WTC11 (cell line): Measurements from ENCODE around the gene CLDN14. TPM values are rescaled to one million over a fixed set of nuclear protein-coding genes. Genes with fewer than 3 reads are reported as not detected.

Source experiments
- ATAC-seq: fragments of 200-7000 bp; cut with Tn5 transposase; 2 replicates; pipeline ENCODE4 v1.10.0; 2021; ENCODE audit warnings: mild to moderate bottlenecking, moderate library complexity
- CTCF ChIA-PET: fragments of 300-600 bp; sonication (Branson Sonifier 250); formaldehyde crosslinking; loops from one replicate; lab custom pipeline; 2021; ENCODE audit warnings: antibody characterized with exemption; lab: Charles Lee
- POLR2A ChIA-PET: fragments of 350-600 bp; sonication (Branson Sonifier 250); formaldehyde crosslinking; loops from one replicate; lab custom pipeline; 2021; ENCODE audit warnings: antibody characterized with exemption; lab: Charles Lee
- DNase-seq: peaks from one replicate; pipeline ENCODE4 v3.0.0; 2021; ENCODE audit warnings: low spot score
- H3K27ac Mint-ChIP-seq: 2 replicates; pipeline ENCODE4 v1.8.0; 2021; ENCODE audit warnings: mixed read lengths
- H3K27me3 Mint-ChIP-seq: 2 replicates; pipeline ENCODE4 v1.8.0; 2021; ENCODE audit warnings: low read depth, mild to moderate bottlenecking, moderate library complexity, mixed read lengths
- H3K36me3 Mint-ChIP-seq: 2 replicates; pipeline ENCODE4 v1.8.0; 2021; ENCODE audit warnings: mixed read lengths
- H3K4me1 Mint-ChIP-seq: 2 replicates; pipeline ENCODE4 v1.8.0; 2022; ENCODE audit warnings: mixed read lengths
- H3K4me3 Mint-ChIP-seq: 2 replicates; pipeline ENCODE4 v1.8.0; 2021; ENCODE audit warnings: mild to moderate bottlenecking, moderate library complexity, mixed read lengths
- H3K9me3 Mint-ChIP-seq: 2 replicates; pipeline ENCODE4 v1.8.0; 2021; ENCODE audit warnings: mixed read lengths
- ATF6 ChIP-seq: sonication (generic); formaldehyde crosslinking; IDR thresholded peaks from 2 replicates; pipeline ENCODE4 v1.8.1; 2023; ENCODE audit warnings: mild to moderate bottlenecking, missing genetic modification reagents
- CBFB ChIP-seq: sonication (generic); formaldehyde crosslinking; IDR thresholded peaks from 2 replicates; pipeline ENCODE4 v1.8.1; 2022; ENCODE audit warnings: mild to moderate bottlenecking, low read depth, missing genetic modification reagents
- CDX4 ChIP-seq: fragments of 250-450 bp; sonication (Bioruptor Pico); IDR thresholded peaks from 2 replicates; pipeline ENCODE4 v1.9.0; 2021; ENCODE audit warnings: moderate library complexity, mild to moderate bottlenecking, inconsistent platforms, borderline replicate concordance
- ESRRA ChIP-seq: sonication (generic); formaldehyde crosslinking; IDR thresholded peaks from 2 replicates; pipeline ENCODE4 v1.8.1; 2022; ENCODE audit warnings: mild to moderate bottlenecking, missing genetic modification reagents, borderline replicate concordance
- KAT7 ChIP-seq: sonication (generic); formaldehyde crosslinking; IDR thresholded peaks from 2 replicates; pipeline ENCODE4 v1.8.1; 2023; ENCODE audit warnings: missing genetic modification reagents, mild to moderate bottlenecking, borderline replicate concordance
- MLX ChIP-seq: sonication (generic); formaldehyde crosslinking; IDR thresholded peaks from 2 replicates; pipeline ENCODE4 v1.8.1; 2023; ENCODE audit warnings: mild to moderate bottlenecking, missing genetic modification reagents, moderate library complexity
- NFYB ChIP-seq: sonication (generic); formaldehyde crosslinking; conservative IDR thresholded peaks from 2 replicates; pipeline ENCODE4 v1.8.0; 2022; ENCODE audit warnings: low read depth, missing genetic modification reagents
- PRDM15 ChIP-seq: sonication (generic); formaldehyde crosslinking; IDR thresholded peaks from 2 replicates; pipeline ENCODE4 v1.8.0; 2022; ENCODE audit warnings: missing genetic modification reagents
- SMAD3 ChIP-seq: sonication (generic); formaldehyde crosslinking; IDR thresholded peaks from 2 replicates; pipeline ENCODE4 v1.8.0; 2022; ENCODE audit warnings: missing genetic modification reagents, mild to moderate bottlenecking, borderline replicate concordance
- TP53 ChIP-seq: sonication (generic); formaldehyde crosslinking; IDR thresholded peaks from 2 replicates; pipeline ENCODE4 v1.8.1; 2023; ENCODE audit warnings: mild to moderate bottlenecking, missing genetic modification reagents
- ZNF423 ChIP-seq: fragments of 250-450 bp; sonication (Bioruptor Pico); IDR thresholded peaks from 2 replicates; pipeline ENCODE4 v2.1.2; 2022; ENCODE audit warnings: mild to moderate bottlenecking, moderate library complexity
- ZNF532 ChIP-seq: fragments of 250-450 bp; sonication (Bioruptor Pico); IDR thresholded peaks from 2 replicates; pipeline ENCODE4 v1.9.0; 2021; ENCODE audit warnings: mild to moderate bottlenecking, borderline replicate concordance
- total RNA-seq: library from RNA; stranded (reverse); gene quantifications from 3 replicates; pipeline ENCODE4 v1.2.3, GENCODE V29; 2021

The CLDN14 gene
- total RNA-seq, 1 experiment from 2014 or later = not detected

GRCh38 chr21:36470294-36470693 is 9.6 kb downstream of the CLDN14 start:
- Mint-ChIP-seq H3K4me3 (no peak overlapping the region), H3K9me3 (peaks cover 11% of the 10 kb centered on the region), H3K4me1 (peaks cover 22% of the 10 kb centered on the region), H3K36me3 (no peaks in the 10 kb centered on the region), H3K27me3 (peaks cover 4% of the 10 kb centered on the region; the same call in 1 of the 2 replicates), H3K27ac (peak overlapping the region; percentile 16; the same call in 1 of the 2 replicates)
- TF ChIP-seq ZNF423 (peak; percentile 97), ZNF532 (CRISPR knock-in tag) (no peak)
- CTCF ChIA-PET = interaction anchor here (1.1 to 1.5 kb wide), 3 partner anchors 9 to 160 kb away, joined by 3 to 4 read pairs (median 3); no protein-coding TSS in a partner anchor
- ATAC-seq = peak; percentile 41; the same call in 1 of the 2 replicates
- POLR2A ChIA-PET = no interaction called here
- DNase-seq = peak; percentile 36

GRCh38 chr21:36466061-36466511 is 13.8 kb downstream of the CLDN14 start:
- CTCF ChIA-PET = no interaction called here
- POLR2A ChIA-PET = no interaction called here
- ATAC-seq = no peak
- no peak overlapping the region for H3K27ac Mint-ChIP-seq
- H3K9me3 Mint-ChIP-seq = no peaks in the 10 kb centered on the region
- DNase-seq = no peak
- no peaks in the 10 kb centered on the region for H3K27me3 Mint-ChIP-seq
- peaks cover 35% of the 10 kb centered on the region for H3K4me1 Mint-ChIP-seq
- no peak overlapping the region for H3K4me3 Mint-ChIP-seq
- H3K36me3 Mint-ChIP-seq = no peaks in the 10 kb centered on the region
- TF ChIP-seq KAT7 (CRISPR knock-in tag) (no peak), ESRRA (CRISPR knock-in tag) (no peak), CDX4 (CRISPR knock-in tag) (no peak), TP53 (CRISPR knock-in tag) (no peak), SMAD3 (CRISPR knock-in tag) (no peak), PRDM15 (CRISPR knock-in tag) (no peak), NFYB (CRISPR knock-in tag) (no peak), MLX (CRISPR knock-in tag) (no peak), ATF6 (no peak), CBFB (CRISPR knock-in tag) (no peak), ZNF423 (no peak)
